H1 (cell line): Measurements from ENCODE around the gene ZBTB49. TPM values are rescaled to one million over a fixed set of nuclear protein-coding genes. Genes with fewer than 3 reads are reported as not detected.

ENCODE experiments used
- E2F6 ChIP-seq: IDR thresholded peaks from 2 replicates; pipeline ENCODE4 v1.6.1; 2012; ENCODE audit warnings: inconsistent platforms
- EZH2 ChIP-seq: fragments of 200-600 bp; sonication (generic); IDR thresholded peaks from 2 replicates; pipeline ENCODE4 v1.7.1; 2012; ENCODE audit warnings: low read depth, mild to moderate bottlenecking, moderate library complexity, low read length, inconsistent platforms; ENCODE audit not compliant: severe bottlenecking
- POLR2A ChIP-seq, 2 experiments: IDR thresholded peaks; 1 replicate in 1 of 2; 2 replicates in 1 of 2; pipeline ENCODE4 v1.6.1; 2011; ENCODE audit warnings: low read depth in 2 of 2, low read length in 2 of 2, mild to moderate bottlenecking in 2 of 2; ENCODE audit errors: control extremely low read depth in 1 of 2
- POLR2AphosphoS5 ChIP-seq: IDR thresholded peaks from 2 replicates; pipeline ENCODE4 v1.6.1; 2011; ENCODE audit warnings: low read depth, low read length
- RNF2 ChIP-seq: fragments of 200-900, 300-1000 bp; sonication (generic); IDR thresholded peaks from 2 replicates; pipeline ENCODE4 v1.7.1; 2016; ENCODE audit warnings: borderline replicate concordance, low read depth, mild to moderate bottlenecking, antibody characterized with exemption, low read length; ENCODE audit not compliant: poor library complexity, severe bottlenecking; ENCODE audit errors: missing control alignments
- SIN3A ChIP-seq, 2 experiments: IDR thresholded peaks in 1 of 2; conservative IDR thresholded peaks in 1 of 2; 2 replicates each; pipeline ENCODE4 v1.6.1; 2011 to 2012; ENCODE audit warnings: low read length in 2 of 2, improper control_type of control experiment in 1 of 2, low read depth in 1 of 2, mild to moderate bottlenecking in 1 of 2
- SIRT6 ChIP-seq: IDR thresholded peaks from one replicate; pipeline ENCODE4 v1.7.1; 2012; ENCODE audit warnings: low read length, inconsistent platforms
- SP4 ChIP-seq: IDR thresholded peaks from 2 replicates; pipeline ENCODE4 v1.6.1; 2012; ENCODE audit warnings: low read length, inconsistent platforms
- TAF7 ChIP-seq: optimal IDR thresholded peaks from 2 replicates; pipeline ENCODE3; 2011; ENCODE audit warnings: low read depth, mild to moderate bottlenecking, inconsistent platforms, low read length, moderate library complexity, borderline replicate concordance
- polyA plus RNA-seq, 7 experiments: library from polyadenylated mRNA; depleted of rRNA in 3 of 7; stranded (reverse) in 5 of 7; unstranded in 2 of 7; fragments of >200 nt in 5 of 7; fragments of 200-250 nt in 2 of 7; gene quantifications; 1 replicate in 5 of 7; 2 replicates in 1 of 7; 4 replicates in 1 of 7; pipeline versions ENCODE4 v1.2.1 to v1.2.3, GENCODE V29; 2011 to 2013; ENCODE audit warnings: missing spikeins in 2 of 7, mixed read lengths in 2 of 7
- total RNA-seq: library from RNA; stranded (reverse); fragmentation: NEBNext Ultra II Directional; extraction: Animal tissue kit (Norgen Biotek cat#: 25700); gene quantifications from 2 replicates; pipeline ENCODE4 v1.2.1, GENCODE V29; 2021

The ZBTB49 gene
- total and polyA plus RNA-seq, 2 of the 8 experiments (the other 6 are each of a cell fraction or from before 2014, with no cell fraction given) = 4.2 to 6.8 TPM

- TF ChIP-seq E2F6 (no peak), TAF7 (no peak), RNF2 (no peak), POLR2AphosphoS5 (no peak), SIRT6 (no peak), POLR2A (IDR thresholded peaks at IDR 0.05; ENCODE audit: control extremely low read depth in 1 of 2, low read depth in 2 of 2, low read length in 2 of 2) (no peak), EZH2 (no peak), SP4 (no peak), SIN3A (conservative IDR thresholded peaks at IDR 0.05 in 1 of 2, IDR thresholded peaks at IDR 0.05 in 1 of 2; ENCODE audit: low read depth in 1 of 2, low read length in 2 of 2) (no peak)
Measured at GRCh38 chr4:4341861-4342650, 52.0 kb downstream of the ZBTB49 start (continued).
